Measurements from ENCODE around the gene MANSC1.

- TF ChIP-seq CTCF (IDR thresholded peaks at IDR 0.05; ENCODE audit: insufficient read depth, low read depth, low read length) = no peak
- no peak for TF ChIP-seq EZH2 (IDR thresholded peaks at IDR 0.05; ENCODE audit: insufficient read depth, low read length)
Observed at GRCh38 chr12:12365446-12365802, 15.4 kb upstream of the MANSC1 start.

All from astrocyte (in vitro differentiated cells and primary cell).